Activated naive CD8-positive, alpha-beta T cell treated with anti-CD3 and anti-CD28 coated beads, Interleukin-2, amount 50 U/mL, for 24 hours (primary cell): ENCODE data around the gene HCK.

ENCODE experiments used
- ATAC-seq: fragments of 150-1000 bp; cut with Tn5 transposase; one replicate; pipeline ENCODE4 v1.10.0; 2021
- DNase-seq: peaks from one replicate; pipeline ENCODE4 v3.0.0; 2021
- H3K27ac Mint-ChIP-seq: one replicate; pipeline ENCODE4 v1.8.0; 2021; ENCODE audit warnings: mild to moderate bottlenecking, mixed read lengths
- H3K27me3 Mint-ChIP-seq: one replicate; pipeline ENCODE4 v1.8.0; 2021; ENCODE audit warnings: mixed read lengths
- H3K36me3 Mint-ChIP-seq: one replicate; pipeline ENCODE4 v1.8.0; 2021; ENCODE audit warnings: low read depth, mixed read lengths
- H3K4me1 Mint-ChIP-seq: one replicate; pipeline ENCODE4 v1.8.0; 2021; ENCODE audit warnings: mixed read lengths
- H3K4me3 Mint-ChIP-seq: one replicate; pipeline ENCODE4 v1.8.0; 2021; ENCODE audit warnings: mild to moderate bottlenecking, moderate library complexity, mixed read lengths
- H3K9me3 Mint-ChIP-seq: one replicate; pipeline ENCODE4 v1.8.0; 2021; ENCODE audit warnings: mixed read lengths

The HCK gene

DNA sequence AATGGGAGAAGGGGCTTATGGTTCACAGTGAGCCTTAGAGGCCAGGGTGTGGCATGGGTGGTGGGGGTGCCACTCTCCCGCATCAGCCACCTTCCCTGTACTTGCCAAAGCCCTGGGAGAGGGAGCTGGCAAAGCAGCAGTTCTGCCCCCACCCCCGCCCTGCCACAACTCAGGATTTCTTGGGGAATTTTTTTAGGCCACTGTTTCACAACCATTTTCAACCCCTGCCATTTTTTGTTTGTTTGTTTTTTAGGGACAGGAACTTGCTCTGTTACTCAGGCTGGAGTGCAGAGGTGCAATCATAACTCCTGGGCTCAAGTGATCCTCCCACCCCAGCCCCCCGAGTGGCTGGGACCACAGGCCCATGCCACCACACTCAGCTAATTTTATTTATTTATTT, 35.0 kb downstream of the HCK start:
- no peaks in the 10 kb centered on the region for H3K9me3 Mint-ChIP-seq
- H3K4me1 Mint-ChIP-seq = no peaks in the 10 kb centered on the region
- ATAC-seq (no peak), DNase-seq (no peak)
- H3K27me3 Mint-ChIP-seq = peaks cover 2% of the 10 kb centered on the region
- no peaks in the 10 kb centered on the region for H3K36me3 Mint-ChIP-seq
- H3K27ac Mint-ChIP-seq = no peak overlapping the region
- no peak overlapping the region for H3K4me3 Mint-ChIP-seq

GRCh38 chr20:32088759-32089158, 36.7 kb downstream of the HCK start:
- no peaks in the 10 kb centered on the region for H3K36me3 Mint-ChIP-seq
- H3K27ac Mint-ChIP-seq = no peak overlapping the region
- no peaks in the 10 kb centered on the region for H3K4me1 Mint-ChIP-seq
- H3K27me3 Mint-ChIP-seq = peaks cover 6% of the 10 kb centered on the region
- H3K4me3 Mint-ChIP-seq = no peak overlapping the region
- DNase-seq (no peak), ATAC-seq (no peak)
- no peaks in the 10 kb centered on the region for H3K9me3 Mint-ChIP-seq

- Mint-ChIP-seq H3K36me3 (no peaks in the 10 kb centered on the region), H3K9me3 (no peaks in the 10 kb centered on the region), H3K4me3 (no peak overlapping the region), H3K27ac (no peak overlapping the region), H3K27me3 (peaks cover 11% of the 10 kb centered on the region), H3K4me1 (no peaks in the 10 kb centered on the region)
- DNase-seq (no peak), ATAC-seq (no peak)
These were observed 37.8 kb downstream of the HCK start for GRCh38 chr20:32089637-32090362.

DNA sequence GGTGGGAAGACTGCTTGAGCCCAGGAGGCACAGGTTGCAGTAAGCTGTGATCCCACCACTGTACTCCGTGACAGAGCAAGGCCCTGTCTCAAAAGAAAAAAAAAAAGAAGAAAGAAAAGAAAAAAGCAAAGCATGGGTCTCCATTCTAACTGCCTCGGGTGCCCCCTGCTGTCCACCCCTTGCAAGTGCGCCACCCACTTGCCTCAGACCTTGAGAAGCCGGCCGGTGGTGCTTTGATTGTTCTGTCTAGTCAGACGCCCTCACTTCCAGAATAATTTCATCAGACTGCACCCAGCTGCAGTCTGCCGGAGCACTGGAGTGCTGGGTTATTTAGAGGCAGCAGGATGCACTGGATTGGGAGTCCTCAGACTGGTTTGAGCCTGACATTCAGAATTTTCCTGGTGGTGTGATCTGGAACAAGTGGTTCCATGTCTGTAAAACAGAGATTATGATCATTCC, 39.9 kb downstream of the HCK start:
- DNase-seq (peak; percentile 83), ATAC-seq (peak; percentile 73)
- Mint-ChIP-seq H3K27ac (no peak overlapping the region), H3K4me1 (no peaks in the 10 kb centered on the region), H3K9me3 (no peaks in the 10 kb centered on the region), H3K27me3 (peaks cover 15% of the 10 kb centered on the region), H3K4me3 (no peak overlapping the region), H3K36me3 (no peaks in the 10 kb centered on the region)

- no peaks in the 10 kb centered on the region for H3K36me3 Mint-ChIP-seq
- H3K4me3 Mint-ChIP-seq = no peak overlapping the region
- no peaks in the 10 kb centered on the region for H3K4me1 Mint-ChIP-seq
- DNase-seq (no peak), ATAC-seq (no peak)
- H3K27ac Mint-ChIP-seq = no peak overlapping the region
- H3K27me3 Mint-ChIP-seq = peaks cover 18% of the 10 kb centered on the region
- H3K9me3 Mint-ChIP-seq = no peaks in the 10 kb centered on the region
These were observed 46.7 kb downstream of the HCK start for GRCh38 chr20:32098786-32099185.

- Mint-ChIP-seq H3K9me3 (no peaks in the 10 kb centered on the region), H3K27me3 (no peaks in the 10 kb centered on the region), H3K27ac (peak overlapping the region; percentile 99), H3K4me3 (peak overlapping the region; percentile 87), H3K36me3 (peaks cover 11% of the 10 kb centered on the region), H3K4me1 (peaks cover 30% of the 10 kb centered on the region)
- ATAC-seq = no peak
- DNase-seq = no peak
These were observed 56.9 kb downstream of the HCK start for GRCh38 chr20:32108814-32109391.

GRCh38 chr20:32109392-32110172, 57.5 kb downstream of the HCK start, which contains the start of gene TM9SF4:
Gene TM9SF4 (plus strand): TSS chr20:32109714. CDS start chr20:32109741, 27 bp downstream.
- peak; percentile 81 for ATAC-seq
- no peaks in the 10 kb centered on the region for H3K27me3 Mint-ChIP-seq
- H3K36me3 Mint-ChIP-seq = peaks cover 11% of the 10 kb centered on the region
- H3K27ac Mint-ChIP-seq = peak within 1 kb of the TSS; percentile 99
- no peaks in the 10 kb centered on the region for H3K9me3 Mint-ChIP-seq
- H3K4me1 Mint-ChIP-seq = peaks cover 34% of the 10 kb centered on the region
- H3K4me3 Mint-ChIP-seq = peak within 1 kb of the TSS; percentile 87
- DNase-seq = peak; percentile 90

- Mint-ChIP-seq H3K27me3 (no peaks in the 10 kb centered on the region), H3K9me3 (no peaks in the 10 kb centered on the region), H3K4me3 (peak overlapping the region; percentile 87), H3K36me3 (peaks cover 13% of the 10 kb centered on the region), H3K4me1 (peaks cover 40% of the 10 kb centered on the region), H3K27ac (peak overlapping the region; percentile 99)
- no peak for DNase-seq
- no peak for ATAC-seq
These were observed 58.2 kb downstream of the HCK start for GRCh38 chr20:32110173-32110704.

- Mint-ChIP-seq H3K36me3 (peaks cover 15% of the 10 kb centered on the region), H3K4me1 (peaks cover 42% of the 10 kb centered on the region), H3K27me3 (no peaks in the 10 kb centered on the region), H3K4me3 (peak overlapping the region; percentile 87), H3K27ac (peak overlapping the region; percentile 99), H3K9me3 (no peaks in the 10 kb centered on the region)
- no peak for ATAC-seq
- DNase-seq = no peak
These were observed 58.7 kb downstream of the HCK start for GRCh38 chr20:32110727-32111126.

DNA sequence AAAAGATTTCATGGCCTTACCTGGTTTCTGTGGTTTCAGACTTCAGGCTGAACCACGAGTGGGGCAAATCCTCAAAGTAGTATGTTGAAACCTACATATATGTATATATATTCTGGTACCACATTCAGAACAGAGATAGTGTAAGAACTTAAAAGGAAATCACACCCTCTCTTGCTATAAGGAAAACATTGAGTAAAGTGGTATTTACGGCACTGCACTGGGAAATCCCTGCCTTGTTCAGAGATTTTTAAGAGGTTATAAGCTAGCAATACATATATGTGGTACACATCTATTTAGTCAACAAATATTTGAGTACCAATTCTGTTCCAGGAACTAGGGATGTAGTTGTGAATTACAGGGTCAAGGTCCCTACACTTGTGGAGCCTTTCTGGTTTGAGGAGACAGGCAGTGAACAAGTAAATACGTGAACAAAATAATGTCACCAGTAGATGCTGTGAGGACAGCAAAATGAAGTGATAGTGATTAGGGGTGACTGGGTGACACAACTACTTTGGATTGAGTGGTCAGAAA, 59.2 kb downstream of the HCK start:
- Mint-ChIP-seq H3K27ac (peak overlapping the region; percentile 99), H3K4me3 (peak overlapping the region; percentile 87), H3K27me3 (no peaks in the 10 kb centered on the region)

DNA sequence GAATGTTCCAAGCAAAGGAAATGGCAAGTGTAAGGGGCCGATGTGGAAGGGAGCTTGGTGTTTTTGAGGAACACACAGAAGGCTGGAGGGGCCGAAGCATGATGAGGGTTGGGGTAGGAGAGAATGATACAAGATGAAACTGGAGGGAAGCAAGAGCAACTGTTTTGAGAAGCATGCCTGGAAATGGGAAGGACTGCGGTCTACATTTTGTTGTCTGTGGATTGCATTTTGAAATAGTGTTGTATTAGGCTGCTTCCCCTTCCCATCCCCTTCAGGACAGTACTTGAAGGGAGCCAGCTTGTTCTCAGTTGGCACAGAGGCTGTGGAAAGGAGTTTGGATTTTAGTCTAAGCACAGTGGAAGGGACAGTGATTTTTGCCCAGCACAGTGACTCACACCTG, 59.7 kb downstream of the HCK start:
- Mint-ChIP-seq H3K27ac (peak overlapping the region; percentile 55), H3K4me1 (peaks cover 50% of the 10 kb centered on the region), H3K36me3 (peaks cover 21% of the 10 kb centered on the region), H3K27me3 (no peaks in the 10 kb centered on the region), H3K9me3 (no peaks in the 10 kb centered on the region), H3K4me3 (peak overlapping the region; percentile 37)
- no peak for DNase-seq
- no peak for ATAC-seq

More for the DNA sequence above, 59.2 kb downstream of the HCK start:
- DNase-seq (no peak), ATAC-seq (no peak)
- peaks cover 18% of the 10 kb centered on the region for H3K36me3 Mint-ChIP-seq
- no peaks in the 10 kb centered on the region for H3K9me3 Mint-ChIP-seq
- peaks cover 45% of the 10 kb centered on the region for H3K4me1 Mint-ChIP-seq

DNA sequence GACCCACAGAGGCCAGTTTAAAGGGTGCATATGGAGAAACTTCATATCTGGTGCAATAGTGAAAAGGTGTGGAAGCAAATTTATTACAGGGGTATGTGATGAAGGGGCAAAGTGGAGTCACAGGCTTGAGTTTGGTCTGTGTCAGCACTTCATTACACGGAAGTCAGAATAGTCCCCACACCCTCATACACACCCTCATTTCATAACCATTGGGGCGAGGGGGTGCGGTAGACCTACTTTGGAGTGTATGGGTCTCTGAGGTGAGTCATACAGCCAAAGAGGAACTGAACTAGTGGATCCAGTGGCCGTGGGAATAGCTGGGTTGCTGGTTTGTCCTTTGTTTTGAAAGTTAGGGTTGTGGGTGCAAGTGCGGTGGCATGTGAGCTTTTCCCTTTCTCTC, 60.8 kb downstream of the HCK start:
- Mint-ChIP-seq H3K27ac (peak overlapping the region; percentile 37), H3K4me3 (no peak overlapping the region), H3K36me3 (peaks cover 21% of the 10 kb centered on the region), H3K9me3 (no peaks in the 10 kb centered on the region), H3K27me3 (no peaks in the 10 kb centered on the region), H3K4me1 (peaks cover 58% of the 10 kb centered on the region)
- DNase-seq = no peak
- ATAC-seq = no peak

GRCh38 chr20:32113591-32114260, 61.7 kb downstream of the HCK start:
- H3K9me3 Mint-ChIP-seq = no peaks in the 10 kb centered on the region

More at GRCh38 chr20:32113591-32114260, 61.7 kb downstream of the HCK start:
- ATAC-seq (no peak), DNase-seq (no peak)
- no peaks in the 10 kb centered on the region for H3K27me3 Mint-ChIP-seq
- H3K27ac Mint-ChIP-seq = peak overlapping the region; percentile 37
- H3K4me1 Mint-ChIP-seq = peaks cover 58% of the 10 kb centered on the region
- H3K36me3 Mint-ChIP-seq = peaks cover 21% of the 10 kb centered on the region
- H3K4me3 Mint-ChIP-seq = no peak overlapping the region
